ENCODE results near the gene SLC9A9. TPM values are rescaled to one million over a fixed set of nuclear protein-coding genes. Genes with fewer than 3 reads are reported as not detected.

SLC9A9 gene
- polyA plus RNA-seq, 1 donor (not counting 4 experiments of a cell fraction or from before 2014, with no cell fraction given) = 5.2 TPM

GRCh38 chr3:143820466-143821221 lies 27.6 kb downstream of the SLC9A9 start:
- dilution Hi-C loops (cut with MboI; ENCODE audit: extremely low pct_ligation_motif_present, low sequenced_read_pairs) = no loop called here
- H2AFZ ChIP-seq (ENCODE audit: control insufficient read depth, low read length) = no peak overlapping the region
- H3K36me3 ChIP-seq (ENCODE audit: control insufficient read depth in 2 of 2, extremely low read depth in 1 of 2, insufficient read depth in 2 of 2, low read length in 2 of 2) = no peaks in the 10 kb centered on the region
- DNase-seq (ENCODE audit: low read depth, low spot score) (no peak), FAIRE-seq (no peak)
- TF ChIP-seq EZH2 (IDR thresholded peaks at IDR 0.05; ENCODE audit: low read length) (no peak), CTCF (optimal IDR thresholded peaks at IDR 0.05 in 1 of 3, IDR thresholded peaks at IDR 0.05 in 1 of 3, conservative IDR thresholded peaks at IDR 0.05 in 1 of 3; ENCODE audit: extremely low read depth in 1 of 3, insufficient read depth in 2 of 3, low read length in 3 of 3) (no peak)
- H4K20me1 ChIP-seq (ENCODE audit: control insufficient read depth, extremely low read depth, insufficient read depth, low read length) = no peaks in the 10 kb centered on the region
- H3K4me1 ChIP-seq (ENCODE audit: control insufficient read depth, extremely low read depth, insufficient read depth, low read length) = no peaks in the 10 kb centered on the region
- no peak overlapping the region for H3K9ac ChIP-seq (ENCODE audit: control insufficient read depth, extremely low read depth, insufficient read depth, low read length)
- no peaks in the 10 kb centered on the region for H3K9me3 ChIP-seq (ENCODE audit: control insufficient read depth, low read depth, low read length)
- no peak overlapping the region for H3K4me3 ChIP-seq (ENCODE audit: control insufficient read depth in 2 of 3, extremely low read depth in 1 of 3, insufficient read depth in 2 of 3, low read depth in 1 of 3, low read length in 3 of 3)
- no peaks in the 10 kb centered on the region for H3K79me2 ChIP-seq (ENCODE audit: control insufficient read depth, insufficient read depth, low read length)
- H3K27ac ChIP-seq (ENCODE audit: control insufficient read depth, insufficient read depth, low read length) = no peak overlapping the region
- H3K4me2 ChIP-seq (ENCODE audit: control insufficient read depth, extremely low read depth, insufficient read depth, low read depth, low read length) = no peak overlapping the region
- no peaks in the 10 kb centered on the region for H3K27me3 ChIP-seq (ENCODE audit: control insufficient read depth, extremely low read depth, insufficient read depth, low read length)
- no peaks in the 10 kb centered on the region for H3K9me1 ChIP-seq (ENCODE audit: control insufficient read depth, extremely low read depth, insufficient read depth, low read length)

DNA sequence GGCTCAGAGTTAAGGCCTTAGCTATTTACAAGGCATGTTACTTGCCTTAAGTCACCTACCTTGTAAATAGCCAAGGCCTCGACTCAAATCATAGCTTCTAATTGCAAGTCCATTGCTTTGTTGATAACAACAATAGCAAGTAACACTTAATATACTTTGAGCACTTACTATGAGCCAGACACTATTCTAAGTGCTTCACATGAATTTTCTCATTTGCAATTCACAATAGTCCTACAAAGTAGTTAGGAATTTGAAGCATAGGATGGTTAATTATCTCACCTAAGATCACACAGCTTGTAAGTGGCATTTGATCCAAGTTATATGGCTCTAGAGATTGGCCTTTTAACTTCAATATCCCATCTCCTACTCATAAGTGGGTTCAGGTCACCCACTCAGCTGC lies 28.4 kb downstream of the SLC9A9 start:
- Histone ChIP-seq H3K4me2 (ENCODE audit: control insufficient read depth, extremely low read depth, insufficient read depth, low read depth, low read length) (no peak overlapping the region), H3K27ac (ENCODE audit: control insufficient read depth, insufficient read depth, low read length) (no peak overlapping the region), H3K79me2 (ENCODE audit: control insufficient read depth, insufficient read depth, low read length) (no peaks in the 10 kb centered on the region), H3K36me3 (ENCODE audit: control insufficient read depth in 2 of 2, extremely low read depth in 1 of 2, insufficient read depth in 2 of 2, low read length in 2 of 2) (no peaks in the 10 kb centered on the region), H3K9me1 (ENCODE audit: control insufficient read depth, extremely low read depth, insufficient read depth, low read length) (no peaks in the 10 kb centered on the region), H3K27me3 (ENCODE audit: control insufficient read depth, extremely low read depth, insufficient read depth, low read length) (no peaks in the 10 kb centered on the region), H3K9ac (ENCODE audit: control insufficient read depth, extremely low read depth, insufficient read depth, low read length) (no peak overlapping the region), H4K20me1 (ENCODE audit: control insufficient read depth, extremely low read depth, insufficient read depth, low read length) (no peaks in the 10 kb centered on the region), H3K4me3 (ENCODE audit: control insufficient read depth in 2 of 3, extremely low read depth in 1 of 3, insufficient read depth in 2 of 3, low read depth in 1 of 3, low read length in 3 of 3) (no peak overlapping the region), H3K4me1 (ENCODE audit: control insufficient read depth, extremely low read depth, insufficient read depth, low read length) (no peaks in the 10 kb centered on the region), H2AFZ (ENCODE audit: control insufficient read depth, low read length) (no peak overlapping the region), H3K9me3 (ENCODE audit: control insufficient read depth, low read depth, low read length) (no peaks in the 10 kb centered on the region)
- no peak for DNase-seq (ENCODE audit: low read depth, low spot score)
- TF ChIP-seq EZH2 (IDR thresholded peaks at IDR 0.05; ENCODE audit: low read length) (no peak), CTCF (optimal IDR thresholded peaks at IDR 0.05 in 1 of 3, IDR thresholded peaks at IDR 0.05 in 1 of 3, conservative IDR thresholded peaks at IDR 0.05 in 1 of 3; ENCODE audit: extremely low read depth in 1 of 3, insufficient read depth in 2 of 3, low read length in 3 of 3) (no peak)
- dilution Hi-C loops (cut with MboI; ENCODE audit: extremely low pct_ligation_motif_present, low sequenced_read_pairs) = no loop called here
- no peak for FAIRE-seq

Measured in keratinocyte (primary cell).